Measurements from ENCODE around the gene RPL41.
"Not testable (repeated sequence)": the region's sequence is repeated elsewhere in the genome, so short reads cannot be mapped to it uniquely, and the experiment has no call there.

The RPL41 gene

GRCh38 chr12:56116267-56117081 is at the start of gene RPL41:
TSS of gene RPL41 (plus strand) at chr12:56116633.
- intact Hi-C loops (cut with DNase I): loop anchor here (1.0 to 5.0 kb wide), 2 partner anchors 12 to 36 kb away; partner anchors contain the start of genes MYL6B and PA2G4
- DNase-seq: peak; percentile 91 to 99 (median 96)

- DNase-seq: no peak
- intact Hi-C loops (cut with DNase I): no loop called here
Measured at GRCh38 chr12:56071648-56072047, 44.8 kb upstream of the RPL41 start.

GRCh38 chr12:56074396-56074795 is 42.0 kb upstream of the RPL41 start:
- no peak for DNase-seq
- intact Hi-C loops (cut with DNase I): no loop called here

- intact Hi-C loops (cut with DNase I); DNase-seq: not testable (repeated sequence)
Measured at GRCh38 chr12:56077966-56078365, 38.5 kb upstream of the RPL41 start.

- intact Hi-C loops (cut with DNase I): no loop called here
Measured at GRCh38 chr12:56078427-56078826, 38.0 kb upstream of the RPL41 start.

GRCh38 chr12:56078931-56079722 is 37.3 kb upstream of the RPL41 start:
- DNase-seq: peak; percentile 71 to 97 (median 90)
- intact Hi-C loops (cut with DNase I): no loop called here

More at GRCh38 chr12:56078427-56078826, 38.0 kb upstream of the RPL41 start:
- no peak for DNase-seq

- DNase-seq: peak; percentile 65 to 94 (median 84)
Measured at GRCh38 chr12:56079723-56080555, 36.5 kb upstream of the RPL41 start, which contains the start of gene ERBB3. TSS of gene ERBB3 (plus strand) at chr12:56080165. CDS start at chr12:56080301, 136 bp downstream.

GRCh38 chr12:56080556-56081138 is 35.8 kb upstream of the RPL41 start:
- peak in 8 of 42 donors; percentile 5 to 45 (median 11) for DNase-seq
- intact Hi-C loops (cut with DNase I): no loop called here

More at GRCh38 chr12:56079723-56080555, 36.5 kb upstream of the RPL41 start, which contains the start of gene ERBB3:
- intact Hi-C loops (cut with DNase I): no loop called here

- peak; percentile 51 to 93 (median 76) for DNase-seq
- intact Hi-C loops (cut with DNase I): no loop called here
Measured at GRCh38 chr12:56081393-56082347, 34.8 kb upstream of the RPL41 start.

- peak in 3 of 42 donors; percentile 2 to 27 (median 10) for DNase-seq
- intact Hi-C loops (cut with DNase I): no loop called here
Measured at GRCh38 chr12:56082382-56082781, 34.1 kb upstream of the RPL41 start.

- intact Hi-C loops (cut with DNase I): no loop called here
- peak; percentile 75 to 98 (median 92) for DNase-seq
Measured at GRCh38 chr12:56082967-56083366, 33.5 kb upstream of the RPL41 start.

- DNase-seq: peak in 14 of 42 donors; percentile 8 to 63 (median 26)
- intact Hi-C loops (cut with DNase I): no loop called here
Measured at GRCh38 chr12:56084958-56085543, 31.4 kb upstream of the RPL41 start.

- DNase-seq: no peak
- intact Hi-C loops (cut with DNase I): no loop called here
Measured at GRCh38 chr12:56086096-56086495, 30.3 kb upstream of the RPL41 start.

GRCh38 chr12:56086608-56087007 is 29.8 kb upstream of the RPL41 start:
- no peak for DNase-seq
- intact Hi-C loops (cut with DNase I): no loop called here

- DNase-seq: peak in 23 of 42 donors; percentile 18 to 81 (median 45)
- intact Hi-C loops (cut with DNase I): no loop called here
Measured at GRCh38 chr12:56087220-56087619, 29.2 kb upstream of the RPL41 start.

- intact Hi-C loops (cut with DNase I): no loop called here
Measured at GRCh38 chr12:56097738-56098137, 18.7 kb upstream of the RPL41 start.

GRCh38 chr12:56098592-56098991 is 17.8 kb upstream of the RPL41 start:
- intact Hi-C loops (cut with DNase I): no loop called here
- DNase-seq: no peak

More at GRCh38 chr12:56097738-56098137, 18.7 kb upstream of the RPL41 start:
- DNase-seq: no peak
